HL-60 (cell line): ENCODE data around the gene CTH.

Source experiments
- CTCF ChIP-seq: IDR thresholded peaks from one replicate; pipeline ENCODE4 v1.5.1; 2011; ENCODE audit warnings: low read length, control low read depth, inconsistent platforms; ENCODE audit not compliant: insufficient read depth
- POLR2AphosphoS5 ChIP-seq: IDR thresholded peaks from 2 replicates; pipeline ENCODE4 v1.6.1; 2012; ENCODE audit warnings: low read depth

GRCh38 chr1:70405780-70406416 is 5.2 kb upstream of the CTH start:
- no peak for TF ChIP-seq CTCF
- no peak for TF ChIP-seq POLR2AphosphoS5
